ENCODE results near the gene ILDR1.

GRCh38 chr3:122004991-122005565 lies 17.0 kb downstream of the ILDR1 start:
- TF ChIP-seq CREB1 (IDR thresholded peaks at IDR 0.05; ENCODE audit: low read depth) (no peak), MTA3 (IDR thresholded peaks at IDR 0.05; ENCODE audit: borderline replicate concordance, low read length) (no peak; the same call in 1 of the 2 replicates), E4F1 (IDR thresholded peaks at IDR 0.05; ENCODE audit: borderline replicate concordance, partially characterized antibody) (no peak), DPF2 (IDR thresholded peaks at IDR 0.05) (peak; percentile 66), ZNF207 (IDR thresholded peaks at IDR 0.05; ENCODE audit: borderline replicate concordance) (peak; percentile 52; the same call in 1 of the 2 replicates), CTCF (IDR thresholded peaks at IDR 0.05 in 2 of 3, conservative IDR thresholded peaks at IDR 0.05 in 1 of 3; ENCODE audit: control insufficient read depth in 2 of 3, extremely low read depth in 1 of 3, insufficient read depth in 1 of 3, low read depth in 3 of 3, low read length in 3 of 3) (0 out of 6 replicates have a peak, but pooled peaks of 1 of the 3 experiments have one; percentile 3), POLR2A (IDR thresholded peaks at IDR 0.05; ENCODE audit: low read depth, low read length) (0 out of 2 replicates have a peak, but pooled peaks have one; percentile 35), ZZZ3 (IDR thresholded peaks at IDR 0.05; ENCODE audit: control insufficient read depth, insufficient read length, low read depth) (no peak), ASH2L (IDR thresholded peaks at IDR 0.05; ENCODE audit: borderline replicate concordance, low read depth) (no peak), SIN3A (IDR thresholded peaks at IDR 0.05; ENCODE audit: low read depth, low read length) (no peak), JUND (IDR thresholded peaks at IDR 0.05; ENCODE audit: low read depth, low read length) (0 out of 2 replicates have a peak, but pooled peaks have one; percentile 34), SP1 (IDR thresholded peaks at IDR 0.05; ENCODE audit: low read depth, low read length) (no peak), CHD1 (IDR thresholded peaks at IDR 0.05; ENCODE audit: low read depth, low read length) (no peak), EZH2 (IDR thresholded peaks at IDR 0.05; ENCODE audit: borderline replicate concordance, control insufficient read depth, low read depth, low read length) (no peak)
